Tibial nerve (tissue), 3 donors: ENCODE results near the gene NOVA2.

Source experiments
- CTCF ChIP-seq, 5 experiments: fragments of 200-600 bp in 3 of 5; fragments of 450-650 bp in 2 of 5; sonication (generic) in 3 of 5; IDR thresholded peaks; one replicate each; pipeline ENCODE4 v1.5.1; 2016 to 2019; ENCODE audit warnings: antibody characterized with exemption in 5 of 5, mild to moderate bottlenecking in 3 of 5, moderate library complexity in 2 of 5
- POLR2A ChIP-seq, 2 donors: fragments of 450-650 bp; IDR thresholded peaks; one replicate each; pipeline ENCODE4 v1.6.1; 2017; ENCODE audit warnings: antibody characterized with exemption in 2 of 2, mild to moderate bottlenecking in 2 of 2, moderate library complexity in 2 of 2

GRCh38 chr19:46015687-46016425 is 42.2 kb upstream of the NOVA2 start:
- TF ChIP-seq POLR2A (IDR thresholded peaks at IDR 0.05) (no peak), CTCF (IDR thresholded peaks at IDR 0.05) (no peak)
